ENCODE results near the gene MAPK8IP2.

DNA sequence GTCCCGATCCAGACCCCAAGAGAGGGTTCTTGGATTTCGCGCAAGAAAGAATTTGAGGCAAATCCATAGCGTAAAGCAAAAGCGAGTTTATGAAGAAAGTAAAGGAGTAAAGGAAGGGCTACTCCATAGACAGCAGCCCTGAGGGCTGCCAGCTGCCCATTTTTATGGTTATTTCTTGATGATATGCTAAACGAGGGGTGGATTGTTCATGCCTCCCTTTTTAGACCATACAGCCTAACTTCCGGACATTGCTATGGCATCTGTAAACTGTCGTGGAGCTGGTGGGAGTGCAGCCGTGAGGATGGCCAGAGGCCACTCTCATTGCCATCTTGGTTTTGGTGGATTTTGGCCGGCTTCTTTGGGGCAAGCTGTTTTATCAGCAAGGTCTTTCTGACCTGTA is 52.7 kb downstream of the MAPK8IP2 start:
- TF ChIP-seq ZNF311 (tag by site-specific recombination; IDR thresholded peaks at IDR 0.05; ENCODE audit: borderline replicate concordance) (no peak), ZNF274 (IDR thresholded peaks at IDR 0.05; ENCODE audit: low read length) (no peak), ZNF274 (tag by site-specific recombination; IDR thresholded peaks at IDR 0.05; ENCODE audit: borderline replicate concordance) (no peak), ZNF521 (tag by site-specific recombination; IDR thresholded peaks at IDR 0.05) (no peak), ZNF660 (tag by site-specific recombination; IDR thresholded peaks at IDR 0.05) (no peak), ZNF2 (tag by site-specific recombination; IDR thresholded peaks at IDR 0.05) (no peak), GLI4 (tag by site-specific recombination; IDR thresholded peaks at IDR 0.05) (no peak)
- TF ChIP-seq, protein P1, sequence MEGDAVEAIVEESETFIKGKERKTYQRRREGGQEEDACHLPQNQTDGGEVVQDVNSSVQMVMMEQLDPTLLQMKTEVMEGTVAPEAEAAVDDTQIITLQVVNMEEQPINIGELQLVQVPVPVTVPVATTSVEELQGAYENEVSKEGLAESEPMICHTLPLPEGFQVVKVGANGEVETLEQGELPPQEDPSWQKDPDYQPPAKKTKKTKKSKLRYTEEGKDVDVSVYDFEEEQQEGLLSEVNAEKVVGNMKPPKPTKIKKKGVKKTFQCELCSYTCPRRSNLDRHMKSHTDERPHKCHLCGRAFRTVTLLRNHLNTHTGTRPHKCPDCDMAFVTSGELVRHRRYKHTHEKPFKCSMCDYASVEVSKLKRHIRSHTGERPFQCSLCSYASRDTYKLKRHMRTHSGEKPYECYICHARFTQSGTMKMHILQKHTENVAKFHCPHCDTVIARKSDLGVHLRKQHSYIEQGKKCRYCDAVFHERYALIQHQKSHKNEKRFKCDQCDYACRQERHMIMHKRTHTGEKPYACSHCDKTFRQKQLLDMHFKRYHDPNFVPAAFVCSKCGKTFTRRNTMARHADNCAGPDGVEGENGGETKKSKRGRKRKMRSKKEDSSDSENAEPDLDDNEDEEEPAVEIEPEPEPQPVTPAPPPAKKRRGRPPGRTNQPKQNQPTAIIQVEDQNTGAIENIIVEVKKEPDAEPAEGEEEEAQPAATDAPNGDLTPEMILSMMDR (tag by site-specific recombination; IDR thresholded peaks at IDR 0.05) = no peak
- TF ChIP-seq, protein P2, sequence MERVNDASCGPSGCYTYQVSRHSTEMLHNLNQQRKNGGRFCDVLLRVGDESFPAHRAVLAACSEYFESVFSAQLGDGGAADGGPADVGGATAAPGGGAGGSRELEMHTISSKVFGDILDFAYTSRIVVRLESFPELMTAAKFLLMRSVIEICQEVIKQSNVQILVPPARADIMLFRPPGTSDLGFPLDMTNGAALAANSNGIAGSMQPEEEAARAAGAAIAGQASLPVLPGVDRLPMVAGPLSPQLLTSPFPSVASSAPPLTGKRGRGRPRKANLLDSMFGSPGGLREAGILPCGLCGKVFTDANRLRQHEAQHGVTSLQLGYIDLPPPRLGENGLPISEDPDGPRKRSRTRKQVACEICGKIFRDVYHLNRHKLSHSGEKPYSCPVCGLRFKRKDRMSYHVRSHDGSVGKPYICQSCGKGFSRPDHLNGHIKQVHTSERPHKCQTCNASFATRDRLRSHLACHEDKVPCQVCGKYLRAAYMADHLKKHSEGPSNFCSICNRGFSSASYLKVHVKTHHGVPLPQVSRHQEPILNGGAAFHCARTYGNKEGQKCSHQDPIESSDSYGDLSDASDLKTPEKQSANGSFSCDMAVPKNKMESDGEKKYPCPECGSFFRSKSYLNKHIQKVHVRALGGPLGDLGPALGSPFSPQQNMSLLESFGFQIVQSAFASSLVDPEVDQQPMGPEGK (tag by site-specific recombination; IDR thresholded peaks at IDR 0.05) = no peak
- TF ChIP-seq, protein P3, sequence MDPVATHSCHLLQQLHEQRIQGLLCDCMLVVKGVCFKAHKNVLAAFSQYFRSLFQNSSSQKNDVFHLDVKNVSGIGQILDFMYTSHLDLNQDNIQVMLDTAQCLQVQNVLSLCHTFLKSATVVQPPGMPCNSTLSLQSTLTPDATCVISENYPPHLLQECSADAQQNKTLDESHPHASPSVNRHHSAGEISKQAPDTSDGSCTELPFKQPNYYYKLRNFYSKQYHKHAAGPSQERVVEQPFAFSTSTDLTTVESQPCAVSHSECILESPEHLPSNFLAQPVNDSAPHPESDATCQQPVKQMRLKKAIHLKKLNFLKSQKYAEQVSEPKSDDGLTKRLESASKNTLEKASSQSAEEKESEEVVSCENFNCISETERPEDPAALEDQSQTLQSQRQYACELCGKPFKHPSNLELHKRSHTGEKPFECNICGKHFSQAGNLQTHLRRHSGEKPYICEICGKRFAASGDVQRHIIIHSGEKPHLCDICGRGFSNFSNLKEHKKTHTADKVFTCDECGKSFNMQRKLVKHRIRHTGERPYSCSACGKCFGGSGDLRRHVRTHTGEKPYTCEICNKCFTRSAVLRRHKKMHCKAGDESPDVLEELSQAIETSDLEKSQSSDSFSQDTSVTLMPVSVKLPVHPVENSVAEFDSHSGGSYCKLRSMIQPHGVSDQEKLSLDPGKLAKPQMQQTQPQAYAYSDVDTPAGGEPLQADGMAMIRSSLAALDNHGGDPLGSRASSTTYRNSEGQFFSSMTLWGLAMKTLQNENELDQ (tag by site-specific recombination; IDR thresholded peaks at IDR 0.05; ENCODE audit: low read depth) = no peak
